Lung microvascular endothelial cell (primary cell): ENCODE results near the gene TMC6. TPM values are rescaled to one million over a fixed set of nuclear protein-coding genes. Genes with fewer than 3 reads are reported as not detected.
"Not testable (repeated sequence)": the region's sequence is repeated elsewhere in the genome, so short reads cannot be mapped to it uniquely, and the experiment has no call there.

Source experiments
- DNase-seq, 2 donors: peaks; one replicate each; pipeline versions ENCODE4 v3.0.0 to v3.0.0-alpha.2; 2010; ENCODE audit warnings: low read depth in 2 of 2
- total RNA-seq: library from RNA; depleted of rRNA; stranded (reverse); fragments of >200 nt; gene quantifications from 2 replicates; pipeline ENCODE4 v1.2.1, GENCODE V29; 2014

TMC6 gene
- total RNA-seq, 1 donor from 2014 or later, result 31.9 TPM

- DNase-seq, result no peak
Measured at GRCh38 chr17:78082988-78083387, 45.6 kb downstream of the TMC6 start.

- DNase-seq, result not testable (repeated sequence)
Measured at GRCh38 chr17:78082355-78082872, 46.1 kb downstream of the TMC6 start.

GRCh38 chr17:78081551-78081950, 47.0 kb downstream of the TMC6 start:
- DNase-seq, result no peak

- DNase-seq, result no peak
Measured at GRCh38 chr17:78079253-78079652, 49.3 kb downstream of the TMC6 start.

- no peak for DNase-seq
Measured at GRCh38 chr17:78075545-78075944, 53.0 kb downstream of the TMC6 start.

GRCh38 chr17:78075011-78075410, 53.5 kb downstream of the TMC6 start:
- DNase-seq, result no peak

GRCh38 chr17:78072961-78073360, 55.6 kb downstream of the TMC6 start:
- no peak for DNase-seq

- DNase-seq, result no peak
Measured at GRCh38 chr17:78069695-78070094, 58.9 kb downstream of the TMC6 start.

- not testable (repeated sequence) for DNase-seq
Measured at GRCh38 chr17:78066976-78067375, 61.6 kb downstream of the TMC6 start.

- no peak for DNase-seq
Measured at GRCh38 chr17:78064708-78065107, 63.8 kb downstream of the TMC6 start.

- no peak for DNase-seq
Measured at GRCh38 chr17:78063489-78063888, 65.1 kb downstream of the TMC6 start.

GRCh38 chr17:78062596-78062995, 66.0 kb downstream of the TMC6 start:
- no peak for DNase-seq

Other genes with a start within 250 kb of the TMC6 start
- gene TNRC6C, start 170.1 kb downstream of the TMC6 start, total RNA-seq, result 5.7 and 7.5 TPM in 2 replicates
- gene TMC8, start 2.0 kb upstream of the TMC6 start, total RNA-seq, result 0.20 and 0.22 TPM in 2 replicates
- not detected in 2 replicates for gene C17orf99, start 17.6 kb upstream of the TMC6 start, total RNA-seq
- 27.2 and 55.8 TPM in 2 replicates for gene SYNGR2, start 39.8 kb upstream of the TMC6 start, total RNA-seq
- gene TK1, start 58.3 kb upstream of the TMC6 start, total RNA-seq, result 23.6 and 88.7 TPM in 2 replicates
- 53.8 and 78.6 TPM in 2 replicates for gene AFMID, start 58.6 kb upstream of the TMC6 start, total RNA-seq
- 10.3 and 50.3 TPM in 2 replicates for gene BIRC5, start 85.5 kb upstream of the TMC6 start, total RNA-seq
- 0.22 and 0.79 TPM in 2 replicates for gene TMEM235, start 102.9 kb upstream of the TMC6 start, total RNA-seq
- 39.2 and 79.6 TPM in 2 replicates for gene SOCS3, start 231.3 kb upstream of the TMC6 start, total RNA-seq
- gene PGS1, start 249.9 kb upstream of the TMC6 start, total RNA-seq, result 15.7 and 26.4 TPM in 2 replicates